ENCODE measurements around the gene CAMK2B. TPM values are rescaled to one million over a fixed set of nuclear protein-coding genes. Genes with fewer than 3 reads are reported as not detected.

CAMK2B gene
- polyA plus RNA-seq, 2 donors: 0.33 to 1.2 TPM

DNA sequence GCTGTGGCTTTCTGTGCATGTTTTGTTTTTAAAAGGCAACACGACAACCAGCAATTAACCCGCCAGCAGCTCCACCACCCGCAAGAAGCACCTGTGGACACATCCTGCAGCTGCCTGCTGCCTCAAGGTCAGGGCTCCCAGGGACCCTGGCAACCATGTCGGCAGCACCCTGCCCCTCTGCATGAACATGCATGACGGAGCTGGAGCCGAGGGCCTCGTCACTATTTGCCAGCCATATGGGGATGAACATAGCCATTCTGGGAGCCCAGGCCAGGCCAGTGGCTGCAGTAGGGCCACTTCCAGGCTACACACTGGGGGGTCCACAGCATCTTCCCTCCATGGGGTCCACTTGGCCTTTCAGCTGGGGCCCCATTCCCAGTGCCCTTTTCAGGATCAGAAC is 52.9 kb downstream of the CAMK2B start:
- Histone ChIP-seq H3K27me3 (ENCODE audit: control insufficient read depth in 1 of 2, insufficient read depth in 2 of 2, low read length in 2 of 2) (no peaks in the 10 kb centered on the region), H3K36me3 (ENCODE audit: control insufficient read depth in 2 of 2, insufficient read depth in 2 of 2, low read length in 1 of 2) (no peaks in the 10 kb centered on the region), H3K9me3 (ENCODE audit: control insufficient read depth in 2 of 2, insufficient read depth in 1 of 2, low read depth in 1 of 2, low read length in 1 of 2) (no peaks in the 10 kb centered on the region), H3K4me1 (ENCODE audit: control insufficient read depth in 2 of 2, insufficient read depth in 2 of 2, low read length in 1 of 2) (no peaks in the 10 kb centered on the region), H3K27ac (ENCODE audit: low read depth in 2 of 2, low read length in 1 of 2) (no peak overlapping the region), H3K4me3 (ENCODE audit: low read depth in 1 of 2, low read length in 2 of 2) (no peak overlapping the region)
- 82 to 83% methylated on average over 7 of the region's 7 CpGs for WGBS, 2 donors

DNA sequence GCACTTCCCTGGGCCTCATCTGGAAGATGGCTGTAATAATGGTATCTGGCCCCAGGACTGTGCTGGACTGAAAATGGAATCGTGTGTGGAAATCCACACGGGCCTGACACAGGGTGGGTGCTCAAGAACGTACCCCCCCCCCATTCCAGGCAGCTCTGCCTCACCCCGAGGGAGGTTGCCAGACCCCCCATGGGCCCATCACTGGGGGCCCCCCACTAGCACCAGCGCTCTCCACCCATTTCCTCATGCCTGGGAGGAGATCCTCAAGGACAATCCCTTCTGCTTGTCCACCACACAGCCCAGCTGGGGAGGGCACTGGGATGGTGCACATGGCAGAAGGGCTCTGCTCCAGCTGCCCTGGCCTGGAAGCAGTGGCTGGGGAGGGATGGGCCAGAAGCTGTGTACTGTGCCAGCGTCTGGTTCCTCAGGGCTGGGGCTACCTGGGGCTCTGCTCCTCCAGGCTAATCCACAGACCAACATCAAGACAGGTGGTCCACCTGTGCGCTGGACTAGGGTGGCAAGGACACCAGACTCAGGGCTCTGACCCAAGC is 55.4 kb downstream of the CAMK2B start:
- 70 to 86% methylated on average over 7 of the region's 7 CpGs for WGBS, 2 donors
- H3K9me3 ChIP-seq (ENCODE audit: control insufficient read depth in 2 of 2, insufficient read depth in 1 of 2, low read depth in 1 of 2, low read length in 1 of 2): no peaks in the 10 kb centered on the region
- no peak overlapping the region for H3K4me3 ChIP-seq (ENCODE audit: low read depth in 1 of 2, low read length in 2 of 2)
- H3K4me1 ChIP-seq (ENCODE audit: control insufficient read depth in 2 of 2, insufficient read depth in 2 of 2, low read length in 1 of 2): no peaks in the 10 kb centered on the region
- H3K27me3 ChIP-seq (ENCODE audit: control insufficient read depth in 1 of 2, insufficient read depth in 2 of 2, low read length in 2 of 2): no peaks in the 10 kb centered on the region
- H3K36me3 ChIP-seq (ENCODE audit: control insufficient read depth in 2 of 2, insufficient read depth in 2 of 2, low read length in 1 of 2): no peaks in the 10 kb centered on the region
- H3K27ac ChIP-seq (ENCODE audit: low read depth in 2 of 2, low read length in 1 of 2): no peak overlapping the region

DNA sequence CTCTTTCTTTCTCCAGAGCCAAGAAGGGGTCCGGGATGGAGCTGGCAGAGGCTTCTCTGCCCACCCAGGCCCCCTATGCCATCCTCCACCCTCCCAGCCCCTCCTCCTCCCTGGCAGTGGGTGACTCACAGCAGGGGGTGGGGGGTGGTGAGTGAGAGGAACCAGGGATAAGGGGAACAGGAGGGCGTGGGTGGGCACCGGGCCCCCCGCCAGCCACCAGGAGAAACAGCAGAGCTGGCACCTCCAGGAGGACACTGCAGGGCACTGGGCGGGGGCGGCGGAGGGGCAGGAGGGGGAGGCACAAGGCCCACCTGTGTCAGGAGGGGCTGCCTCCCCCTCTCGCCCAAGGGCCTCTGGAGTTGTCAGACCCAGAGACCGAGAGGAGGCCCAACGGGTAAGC is 56.0 kb downstream of the CAMK2B start:
- no peaks in the 10 kb centered on the region for H3K36me3 ChIP-seq (ENCODE audit: control insufficient read depth in 2 of 2, insufficient read depth in 2 of 2, low read length in 1 of 2)
- WGBS, 2 donors: 82 to 87% methylated on average over 10 of the region's 10 CpGs
- H3K4me3 ChIP-seq (ENCODE audit: low read depth in 1 of 2, low read length in 2 of 2): no peak overlapping the region
- peaks cover 0 to under 1% of the 10 kb centered on the region in 2 donors for H3K4me1 ChIP-seq (ENCODE audit: control insufficient read depth in 2 of 2, insufficient read depth in 2 of 2, low read length in 1 of 2)
- H3K27ac ChIP-seq (ENCODE audit: low read depth in 2 of 2, low read length in 1 of 2): no peak overlapping the region
- no peaks in the 10 kb centered on the region for H3K27me3 ChIP-seq (ENCODE audit: control insufficient read depth in 1 of 2, insufficient read depth in 2 of 2, low read length in 2 of 2)
- H3K9me3 ChIP-seq (ENCODE audit: control insufficient read depth in 2 of 2, insufficient read depth in 1 of 2, low read depth in 1 of 2, low read length in 1 of 2): no peaks in the 10 kb centered on the region

DNA sequence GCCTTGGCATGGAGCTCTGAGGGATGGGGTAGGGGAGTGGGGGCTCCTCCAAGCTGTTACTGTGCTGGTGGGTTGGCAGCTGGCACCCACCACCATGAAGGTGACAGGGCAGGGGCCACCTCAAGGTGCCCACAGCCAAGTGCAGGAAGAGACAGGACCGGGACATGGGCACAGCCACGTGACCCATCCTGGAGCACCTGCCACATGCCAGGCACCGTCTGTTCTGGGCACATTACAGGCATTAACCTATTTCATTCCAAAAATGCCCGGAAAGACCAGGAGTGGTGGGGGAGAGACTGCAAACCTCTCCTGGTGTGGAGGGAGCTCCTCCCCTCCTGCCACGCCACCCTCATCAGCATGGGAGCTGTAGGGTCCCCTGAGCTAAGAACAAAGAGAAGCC is 56.7 kb downstream of the CAMK2B start:
- Histone ChIP-seq H3K27me3 (ENCODE audit: control insufficient read depth in 1 of 2, insufficient read depth in 2 of 2, low read length in 2 of 2) (no peaks in the 10 kb centered on the region), H3K4me3 (ENCODE audit: low read depth in 1 of 2, low read length in 2 of 2) (no peak overlapping the region), H3K4me1 (ENCODE audit: control insufficient read depth in 2 of 2, insufficient read depth in 2 of 2, low read length in 1 of 2) (peaks cover 0 to 6% of the 10 kb centered on the region in 2 donors), H3K9me3 (ENCODE audit: control insufficient read depth in 2 of 2, insufficient read depth in 1 of 2, low read depth in 1 of 2, low read length in 1 of 2) (no peaks in the 10 kb centered on the region), H3K36me3 (ENCODE audit: control insufficient read depth in 2 of 2, insufficient read depth in 2 of 2, low read length in 1 of 2) (no peaks in the 10 kb centered on the region), H3K27ac (ENCODE audit: low read depth in 2 of 2, low read length in 1 of 2) (no peak overlapping the region)
- WGBS, 2 donors: 79 to 88% methylated on average over 5 of the region's 5 CpGs

DNA sequence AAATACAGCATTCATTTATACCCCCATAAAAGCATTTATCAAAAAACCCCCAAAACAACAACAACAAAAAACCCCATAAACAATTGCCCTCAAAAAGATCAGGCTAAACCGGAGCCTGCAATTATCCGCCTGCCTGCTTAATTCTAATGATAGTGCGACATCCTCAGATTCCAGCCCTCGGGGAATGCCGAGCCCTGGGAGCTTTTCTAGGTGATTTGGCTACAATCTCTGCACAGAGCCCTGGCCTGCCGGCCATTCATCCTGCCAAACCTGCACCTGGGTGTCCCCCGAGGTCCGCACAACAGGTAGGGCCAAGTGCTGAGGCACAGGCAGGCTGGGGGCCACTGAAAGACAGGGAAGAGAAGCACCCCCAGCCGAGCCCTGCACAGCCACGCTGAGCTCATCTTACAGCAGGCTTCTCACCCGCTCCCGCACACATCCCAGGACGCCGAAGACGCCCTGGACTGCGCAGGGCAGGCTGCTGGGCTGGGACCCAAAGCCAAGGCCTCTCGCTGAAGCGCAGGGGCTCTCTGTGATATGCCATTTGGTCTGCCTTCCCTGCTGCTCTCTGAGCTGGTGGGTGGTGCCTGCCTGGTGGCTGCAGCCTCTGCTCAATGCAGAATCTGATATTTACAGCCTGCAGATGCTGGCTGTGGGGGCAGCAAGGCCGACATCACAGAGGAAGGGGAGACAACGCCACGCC is 57.5 kb downstream of the CAMK2B start:
- WGBS, 2 donors: 73 to 74% methylated on average over 21 of the region's 21 CpGs
- Histone ChIP-seq H3K27me3 (ENCODE audit: control insufficient read depth in 1 of 2, insufficient read depth in 2 of 2, low read length in 2 of 2) (no peaks in the 10 kb centered on the region), H3K4me1 (ENCODE audit: control insufficient read depth in 2 of 2, insufficient read depth in 2 of 2, low read length in 1 of 2) (peaks cover 0 to 7% of the 10 kb centered on the region in 2 donors), H3K36me3 (ENCODE audit: control insufficient read depth in 2 of 2, insufficient read depth in 2 of 2, low read length in 1 of 2) (no peaks in the 10 kb centered on the region), H3K9me3 (ENCODE audit: control insufficient read depth in 2 of 2, insufficient read depth in 1 of 2, low read depth in 1 of 2, low read length in 1 of 2) (no peaks in the 10 kb centered on the region), H3K27ac (ENCODE audit: low read depth in 2 of 2, low read length in 1 of 2) (no peak overlapping the region), H3K4me3 (ENCODE audit: low read depth in 1 of 2, low read length in 2 of 2) (no peak overlapping the region)

DNA sequence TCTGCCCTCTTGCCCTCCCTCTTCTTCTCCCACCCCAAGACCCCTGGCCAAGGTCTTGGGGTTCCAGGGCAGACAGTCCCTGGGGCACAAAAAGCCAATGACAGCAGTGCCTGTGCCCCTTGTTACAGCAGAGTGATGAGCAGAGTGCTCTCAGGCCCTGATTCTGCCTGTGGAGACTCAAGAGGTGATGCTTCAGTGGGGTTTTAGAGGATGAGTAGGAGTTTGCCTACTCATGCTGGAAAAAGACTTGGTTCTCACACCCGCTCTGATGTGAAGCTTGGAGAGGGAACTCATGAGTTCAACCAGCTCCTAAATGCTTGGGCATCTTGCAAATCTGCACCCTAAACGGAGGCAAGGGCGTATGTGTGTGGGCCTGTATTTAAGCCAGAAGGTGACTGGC is 58.2 kb downstream of the CAMK2B start:
- Histone ChIP-seq H3K4me1 (ENCODE audit: control insufficient read depth in 2 of 2, insufficient read depth in 2 of 2, low read length in 1 of 2) (peaks cover 0 to 8% of the 10 kb centered on the region in 2 donors), H3K4me3 (ENCODE audit: low read depth in 1 of 2, low read length in 2 of 2) (no peak overlapping the region), H3K9me3 (ENCODE audit: control insufficient read depth in 2 of 2, insufficient read depth in 1 of 2, low read depth in 1 of 2, low read length in 1 of 2) (no peaks in the 10 kb centered on the region), H3K27me3 (ENCODE audit: control insufficient read depth in 1 of 2, insufficient read depth in 2 of 2, low read length in 2 of 2) (no peaks in the 10 kb centered on the region), H3K27ac (ENCODE audit: low read depth in 2 of 2, low read length in 1 of 2) (no peak overlapping the region), H3K36me3 (ENCODE audit: control insufficient read depth in 2 of 2, insufficient read depth in 2 of 2, low read length in 1 of 2) (no peaks in the 10 kb centered on the region)
- 88 to 93% methylated on average over 3 of the region's 3 CpGs for WGBS, 2 donors

DNA sequence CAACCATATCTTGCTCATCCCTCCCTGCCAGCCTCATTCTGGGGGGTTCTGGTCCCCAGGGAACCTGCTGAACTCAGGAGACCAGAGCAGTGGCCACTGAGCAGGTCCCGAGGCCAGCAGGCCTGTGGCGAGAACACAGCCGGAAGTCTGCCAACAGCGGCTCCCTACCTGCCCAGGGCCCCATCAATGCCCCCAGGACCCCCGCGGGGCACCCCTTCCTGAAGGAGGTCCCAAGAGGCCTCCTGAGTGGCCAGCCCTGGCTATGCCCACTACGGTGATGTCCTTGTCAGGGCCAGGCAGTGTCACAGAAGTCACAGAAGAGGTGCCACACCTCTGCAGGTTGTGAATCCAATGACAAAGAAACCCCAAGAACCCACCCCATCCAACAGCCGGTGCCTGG is 58.9 kb downstream of the CAMK2B start:
- WGBS, 2 donors: 93 to 94% methylated on average over 8 of the region's 8 CpGs
- Histone ChIP-seq H3K36me3 (ENCODE audit: control insufficient read depth in 2 of 2, insufficient read depth in 2 of 2, low read length in 1 of 2) (no peaks in the 10 kb centered on the region), H3K27me3 (ENCODE audit: control insufficient read depth in 1 of 2, insufficient read depth in 2 of 2, low read length in 2 of 2) (no peaks in the 10 kb centered on the region), H3K4me3 (ENCODE audit: low read depth in 1 of 2, low read length in 2 of 2) (no peak overlapping the region), H3K9me3 (ENCODE audit: control insufficient read depth in 2 of 2, insufficient read depth in 1 of 2, low read depth in 1 of 2, low read length in 1 of 2) (no peaks in the 10 kb centered on the region), H3K4me1 (ENCODE audit: control insufficient read depth in 2 of 2, insufficient read depth in 2 of 2, low read length in 1 of 2) (peaks cover 0 to 11% of the 10 kb centered on the region in 2 donors), H3K27ac (ENCODE audit: low read depth in 2 of 2, low read length in 1 of 2) (no peak overlapping the region)

DNA sequence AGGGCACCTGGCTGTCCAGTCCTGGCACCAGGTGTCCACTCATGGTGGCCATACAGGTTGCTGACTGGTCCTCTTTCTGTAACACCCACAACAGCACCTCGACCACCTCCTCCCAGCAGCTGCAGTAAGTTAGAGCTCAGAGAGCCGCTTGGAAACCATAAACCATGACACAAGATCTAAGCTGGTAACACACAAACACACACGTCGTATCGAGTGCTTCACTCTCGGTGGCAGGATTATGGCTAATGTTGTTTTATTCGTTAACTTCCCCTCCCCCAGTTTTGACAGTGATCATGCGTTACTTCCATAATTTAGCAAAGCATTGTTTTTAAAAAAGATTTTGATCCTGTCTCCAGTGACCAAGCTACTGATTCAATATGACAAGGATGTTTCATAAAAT is 59.7 kb downstream of the CAMK2B start:
- Histone ChIP-seq H3K4me3 (ENCODE audit: low read depth in 1 of 2, low read length in 2 of 2) (no peak overlapping the region), H3K4me1 (ENCODE audit: control insufficient read depth in 2 of 2, insufficient read depth in 2 of 2, low read length in 1 of 2) (peaks cover 0 to 11% of the 10 kb centered on the region in 2 donors), H3K9me3 (ENCODE audit: control insufficient read depth in 2 of 2, insufficient read depth in 1 of 2, low read depth in 1 of 2, low read length in 1 of 2) (no peaks in the 10 kb centered on the region), H3K27ac (ENCODE audit: low read depth in 2 of 2, low read length in 1 of 2) (no peak overlapping the region), H3K27me3 (ENCODE audit: control insufficient read depth in 1 of 2, insufficient read depth in 2 of 2, low read length in 2 of 2) (no peaks in the 10 kb centered on the region), H3K36me3 (ENCODE audit: control insufficient read depth in 2 of 2, insufficient read depth in 2 of 2, low read length in 1 of 2) (no peaks in the 10 kb centered on the region)
- 84 to 85% methylated on average over 8 of the region's 8 CpGs for WGBS, 2 donors

DNA sequence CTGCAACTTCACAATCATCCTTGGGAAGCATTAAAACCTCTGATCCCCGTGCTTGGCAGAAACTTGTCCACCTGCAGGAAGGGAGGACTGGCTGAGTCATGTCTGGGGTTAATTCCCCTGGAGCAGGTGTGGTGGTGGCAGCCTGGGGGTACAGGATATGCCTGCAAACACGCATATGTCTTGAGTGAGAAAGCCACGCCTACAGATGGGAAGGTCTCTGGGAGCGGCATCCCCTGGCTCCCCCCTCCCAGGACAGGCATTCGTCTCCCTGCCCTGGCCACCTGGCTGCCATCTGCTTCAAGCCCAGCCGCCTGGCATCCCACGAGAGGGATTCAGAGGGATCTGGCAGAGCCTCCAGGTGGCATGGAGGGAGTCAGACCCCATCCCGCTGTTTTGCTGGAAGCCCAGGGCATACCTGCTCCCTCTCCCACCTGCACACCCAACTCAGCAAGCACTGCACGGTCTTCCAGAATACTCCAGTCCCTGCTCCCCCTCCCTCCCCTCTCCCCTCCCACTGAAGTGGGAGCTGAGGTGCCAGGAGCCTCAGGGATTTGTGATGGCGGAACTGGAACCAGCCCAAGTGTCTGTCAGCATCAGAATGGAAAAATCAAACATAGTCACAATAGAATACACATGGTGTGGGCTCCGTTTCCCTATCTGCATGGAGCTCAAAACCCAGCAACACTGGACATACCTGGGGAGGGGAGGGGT is 61.0 kb downstream of the CAMK2B start:
- peaks cover 0 to 20% of the 10 kb centered on the region in 2 donors for H3K4me1 ChIP-seq (ENCODE audit: control insufficient read depth in 2 of 2, insufficient read depth in 2 of 2, low read length in 1 of 2)
- H3K27ac ChIP-seq (ENCODE audit: low read depth in 2 of 2, low read length in 1 of 2): no peak overlapping the region
- no peaks in the 10 kb centered on the region for H3K27me3 ChIP-seq (ENCODE audit: control insufficient read depth in 1 of 2, insufficient read depth in 2 of 2, low read length in 2 of 2)
- H3K4me3 ChIP-seq (ENCODE audit: low read depth in 1 of 2, low read length in 2 of 2): no peak overlapping the region
- no peaks in the 10 kb centered on the region for H3K9me3 ChIP-seq (ENCODE audit: control insufficient read depth in 2 of 2, insufficient read depth in 1 of 2, low read depth in 1 of 2, low read length in 1 of 2)
- WGBS, 2 donors: 26 to 35% methylated on average over 11 of the region's 11 CpGs
- H3K36me3 ChIP-seq (ENCODE audit: control insufficient read depth in 2 of 2, insufficient read depth in 2 of 2, low read length in 1 of 2): no peaks in the 10 kb centered on the region
